Measurements from ENCODE around the gene HDAC1. TPM values are rescaled to one million over a fixed set of nuclear protein-coding genes. Genes with fewer than 3 reads are reported as not detected.

The HDAC1 gene
- total and polyA plus RNA-seq, 2 of the 13 experiments (the other 11 are each of a cell fraction or from before 2014, with no cell fraction given): 93.5 to 189 TPM

DNA sequence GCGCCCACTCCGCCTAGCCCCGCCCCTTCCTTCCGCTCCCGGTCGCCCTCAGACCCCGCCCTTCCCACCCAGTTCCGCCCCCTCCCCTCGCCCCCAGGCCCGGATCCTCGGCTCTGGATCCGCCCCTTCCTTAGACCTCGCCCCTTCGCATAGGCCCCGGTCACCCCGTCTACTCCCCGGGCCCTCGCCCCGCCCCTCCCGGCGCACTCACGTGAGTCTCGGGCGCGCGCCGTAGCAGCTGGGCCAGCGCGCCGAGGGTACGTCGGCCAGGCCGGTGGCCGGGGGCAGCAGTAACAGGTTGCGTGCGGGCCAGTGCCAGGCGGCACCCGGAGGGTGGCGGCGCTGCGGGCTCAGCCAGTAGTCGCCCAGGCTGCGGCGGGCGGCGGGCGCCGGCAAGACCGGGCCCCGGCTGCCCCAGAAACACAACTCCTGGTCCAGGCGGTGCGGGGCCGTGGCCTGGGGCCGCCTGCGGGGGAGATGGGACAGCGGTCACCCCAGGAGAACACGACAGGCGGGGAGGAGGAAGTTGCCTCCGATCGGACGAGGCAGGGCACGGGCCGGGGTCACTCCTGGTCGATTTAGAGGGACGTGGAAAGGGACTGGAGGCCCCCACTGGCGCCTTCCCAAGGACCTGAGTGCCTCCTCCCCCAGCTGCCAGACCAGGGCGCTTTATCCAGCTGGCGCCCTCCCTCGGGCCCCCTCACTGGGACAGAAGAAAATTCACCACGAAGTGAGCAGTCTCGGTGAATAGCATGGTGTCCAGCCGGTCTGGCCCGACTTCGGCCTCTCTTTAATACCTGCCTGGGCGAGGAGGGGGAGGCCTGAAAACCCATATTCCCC lies 59.7 kb downstream of the HDAC1 start (continued):
- TF ChIP-seq MTA3 (CRISPR knock-in tag; IDR thresholded peaks at IDR 0.05): no peak
- no peak for TF ChIP-seq NFKB2 (CRISPR knock-in tag; IDR thresholded peaks at IDR 0.05; ENCODE audit: borderline replicate concordance)
- TF ChIP-seq, protein P1, sequence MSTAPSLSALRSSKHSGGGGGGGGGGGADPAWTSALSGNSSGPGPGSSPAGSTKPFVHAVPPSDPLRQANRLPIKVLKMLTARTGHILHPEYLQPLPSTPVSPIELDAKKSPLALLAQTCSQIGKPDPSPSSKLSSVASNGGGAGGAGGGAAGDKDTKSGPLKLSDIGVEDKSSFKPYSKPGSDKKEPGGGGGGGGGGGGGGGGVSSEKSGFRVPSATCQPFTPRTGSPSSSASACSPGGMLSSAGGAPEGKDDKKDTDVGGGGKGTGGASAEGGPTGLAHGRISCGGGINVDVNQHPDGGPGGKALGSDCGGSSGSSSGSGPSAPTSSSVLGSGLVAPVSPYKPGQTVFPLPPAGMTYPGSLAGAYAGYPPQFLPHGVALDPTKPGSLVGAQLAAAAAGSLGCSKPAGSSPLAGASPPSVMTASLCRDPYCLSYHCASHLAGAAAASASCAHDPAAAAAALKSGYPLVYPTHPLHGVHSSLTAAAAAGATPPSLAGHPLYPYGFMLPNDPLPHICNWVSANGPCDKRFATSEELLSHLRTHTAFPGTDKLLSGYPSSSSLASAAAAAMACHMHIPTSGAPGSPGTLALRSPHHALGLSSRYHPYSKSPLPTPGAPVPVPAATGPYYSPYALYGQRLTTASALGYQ (CRISPR knock-in tag; IDR thresholded peaks at IDR 0.05): peak; percentile 49; the same call in 1 of the 2 replicates
- TF ChIP-seq ZNF550 (CRISPR knock-in tag; IDR thresholded peaks at IDR 0.05; ENCODE audit: borderline replicate concordance): no peak
- no peak for TF ChIP-seq NFIB (CRISPR knock-in tag; IDR thresholded peaks at IDR 0.05; ENCODE audit: borderline replicate concordance)
- TF ChIP-seq, protein P2, sequence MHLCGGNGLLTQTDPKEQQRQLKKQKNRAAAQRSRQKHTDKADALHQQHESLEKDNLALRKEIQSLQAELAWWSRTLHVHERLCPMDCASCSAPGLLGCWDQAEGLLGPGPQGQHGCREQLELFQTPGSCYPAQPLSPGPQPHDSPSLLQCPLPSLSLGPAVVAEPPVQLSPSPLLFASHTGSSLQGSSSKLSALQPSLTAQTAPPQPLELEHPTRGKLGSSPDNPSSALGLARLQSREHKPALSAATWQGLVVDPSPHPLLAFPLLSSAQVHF (CRISPR knock-in tag; IDR thresholded peaks at IDR 0.05): no peak
- no peak for TF ChIP-seq FOSL1 (CRISPR knock-in tag; IDR thresholded peaks at IDR 0.05; ENCODE audit: borderline replicate concordance)
- no peak for TF ChIP-seq THYN1 (CRISPR knock-in tag; IDR thresholded peaks at IDR 0.05; ENCODE audit: borderline replicate concordance, low read depth)
- no peak for TF ChIP-seq SP1 (IDR thresholded peaks at IDR 0.05)
- TF ChIP-seq SP1 (CRISPR knock-in tag; IDR thresholded peaks at IDR 0.05): no peak
- no peak for TF ChIP-seq HNF4G (IDR thresholded peaks at IDR 0.05; ENCODE audit: borderline replicate concordance, low read depth, low read length)
- TF ChIP-seq HNF4G (CRISPR knock-in tag; IDR thresholded peaks at IDR 0.05; ENCODE audit: borderline replicate concordance, low read depth): peak; percentile 51; the same call in 1 of the 2 replicates
- TF ChIP-seq ZFX (CRISPR knock-in tag; IDR thresholded peaks at IDR 0.05; ENCODE audit: low read depth): peak; percentile 93
- TF ChIP-seq, protein P3, sequence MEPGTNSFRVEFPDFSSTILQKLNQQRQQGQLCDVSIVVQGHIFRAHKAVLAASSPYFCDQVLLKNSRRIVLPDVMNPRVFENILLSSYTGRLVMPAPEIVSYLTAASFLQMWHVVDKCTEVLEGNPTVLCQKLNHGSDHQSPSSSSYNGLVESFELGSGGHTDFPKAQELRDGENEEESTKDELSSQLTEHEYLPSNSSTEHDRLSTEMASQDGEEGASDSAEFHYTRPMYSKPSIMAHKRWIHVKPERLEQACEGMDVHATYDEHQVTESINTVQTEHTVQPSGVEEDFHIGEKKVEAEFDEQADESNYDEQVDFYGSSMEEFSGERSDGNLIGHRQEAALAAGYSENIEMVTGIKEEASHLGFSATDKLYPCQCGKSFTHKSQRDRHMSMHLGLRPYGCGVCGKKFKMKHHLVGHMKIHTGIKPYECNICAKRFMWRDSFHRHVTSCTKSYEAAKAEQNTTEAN (CRISPR knock-in tag; conservative IDR thresholded peaks at IDR 0.05): no peak
- no peak for TF ChIP-seq KAT8 (CRISPR knock-in tag; IDR thresholded peaks at IDR 0.05)

All from HepG2 (cell line).